ENCODE measurements around the gene FASTKD3. TPM values are rescaled to one million over a fixed set of nuclear protein-coding genes. Genes with fewer than 3 reads are reported as not detected.

FASTKD3 gene
- polyA plus RNA-seq, 2 donors = 7.8 to 8.0 TPM

GRCh38 chr5:7881816-7882215, 13.0 kb upstream of the FASTKD3 start:
- H3K36me3 ChIP-seq (ENCODE audit: control insufficient read depth in 2 of 2, insufficient read depth in 2 of 2, low read length in 1 of 2) = peaks cover 26 to 28% of the 10 kb centered on the region in 2 donors
- no peak overlapping the region for H3K4me3 ChIP-seq (ENCODE audit: low read depth in 1 of 2, low read length in 2 of 2)
- no peak overlapping the region for H3K27ac ChIP-seq (ENCODE audit: low read depth in 2 of 2, low read length in 1 of 2)
- 89 to 94% methylated on average over 2 of the region's 2 CpGs for WGBS, 2 donors
- H3K4me1 ChIP-seq (ENCODE audit: control insufficient read depth in 2 of 2, insufficient read depth in 2 of 2, low read length in 1 of 2) = no peaks in the 10 kb centered on the region
- H3K27me3 ChIP-seq (ENCODE audit: control insufficient read depth in 1 of 2, insufficient read depth in 2 of 2, low read length in 2 of 2) = no peaks in the 10 kb centered on the region
- H3K9me3 ChIP-seq (ENCODE audit: control insufficient read depth in 2 of 2, insufficient read depth in 1 of 2, low read depth in 1 of 2, low read length in 1 of 2) = no peaks in the 10 kb centered on the region

- Histone ChIP-seq H3K27ac (ENCODE audit: low read depth in 2 of 2, low read length in 1 of 2) (no peak overlapping the region), H3K36me3 (ENCODE audit: control insufficient read depth in 2 of 2, insufficient read depth in 2 of 2, low read length in 1 of 2) (peaks cover 25 to 29% of the 10 kb centered on the region in 2 donors), H3K4me3 (ENCODE audit: low read depth in 1 of 2, low read length in 2 of 2) (no peak overlapping the region), H3K4me1 (ENCODE audit: control insufficient read depth in 2 of 2, insufficient read depth in 2 of 2, low read length in 1 of 2) (no peaks in the 10 kb centered on the region), H3K27me3 (ENCODE audit: control insufficient read depth in 1 of 2, insufficient read depth in 2 of 2, low read length in 2 of 2) (no peaks in the 10 kb centered on the region), H3K9me3 (ENCODE audit: control insufficient read depth in 2 of 2, insufficient read depth in 1 of 2, low read depth in 1 of 2, low read length in 1 of 2) (no peaks in the 10 kb centered on the region)
- WGBS, 2 donors = 91 to 96% methylated on average over 4 of the region's 4 CpGs
Observed at GRCh38 chr5:7881091-7881490, 12.3 kb upstream of the FASTKD3 start.

- Histone ChIP-seq H3K4me3 (ENCODE audit: low read depth in 1 of 2, low read length in 2 of 2) (no peak overlapping the region), H3K9me3 (ENCODE audit: control insufficient read depth in 2 of 2, insufficient read depth in 1 of 2, low read depth in 1 of 2, low read length in 1 of 2) (no peaks in the 10 kb centered on the region), H3K27ac (ENCODE audit: low read depth in 2 of 2, low read length in 1 of 2) (no peak overlapping the region), H3K27me3 (ENCODE audit: control insufficient read depth in 1 of 2, insufficient read depth in 2 of 2, low read length in 2 of 2) (no peaks in the 10 kb centered on the region), H3K36me3 (ENCODE audit: control insufficient read depth in 2 of 2, insufficient read depth in 2 of 2, low read length in 1 of 2) (peaks cover 19 to 27% of the 10 kb centered on the region in 2 donors), H3K4me1 (ENCODE audit: control insufficient read depth in 2 of 2, insufficient read depth in 2 of 2, low read length in 1 of 2) (no peaks in the 10 kb centered on the region)
Observed at GRCh38 chr5:7878381-7878873, 9.6 kb upstream of the FASTKD3 start.

GRCh38 chr5:7877851-7878250, 9.0 kb upstream of the FASTKD3 start:
- Histone ChIP-seq H3K27ac (ENCODE audit: low read depth in 2 of 2, low read length in 1 of 2) (no peak overlapping the region), H3K36me3 (ENCODE audit: control insufficient read depth in 2 of 2, insufficient read depth in 2 of 2, low read length in 1 of 2) (peaks cover 19 to 22% of the 10 kb centered on the region in 2 donors), H3K4me1 (ENCODE audit: control insufficient read depth in 2 of 2, insufficient read depth in 2 of 2, low read length in 1 of 2) (no peaks in the 10 kb centered on the region), H3K27me3 (ENCODE audit: control insufficient read depth in 1 of 2, insufficient read depth in 2 of 2, low read length in 2 of 2) (no peaks in the 10 kb centered on the region), H3K4me3 (ENCODE audit: low read depth in 1 of 2, low read length in 2 of 2) (no peak overlapping the region), H3K9me3 (ENCODE audit: control insufficient read depth in 2 of 2, insufficient read depth in 1 of 2, low read depth in 1 of 2, low read length in 1 of 2) (no peaks in the 10 kb centered on the region)
- 72 to 80% methylated on average over 9 of the region's 9 CpGs for WGBS, 2 donors

GRCh38 chr5:7876867-7877266, 8.0 kb upstream of the FASTKD3 start:
- Histone ChIP-seq H3K36me3 (ENCODE audit: control insufficient read depth in 2 of 2, insufficient read depth in 2 of 2, low read length in 1 of 2) (peaks cover 18 to 19% of the 10 kb centered on the region in 2 donors), H3K27ac (ENCODE audit: low read depth in 2 of 2, low read length in 1 of 2) (no peak overlapping the region), H3K4me3 (ENCODE audit: low read depth in 1 of 2, low read length in 2 of 2) (no peak overlapping the region), H3K4me1 (ENCODE audit: control insufficient read depth in 2 of 2, insufficient read depth in 2 of 2, low read length in 1 of 2) (no peaks in the 10 kb centered on the region), H3K9me3 (ENCODE audit: control insufficient read depth in 2 of 2, insufficient read depth in 1 of 2, low read depth in 1 of 2, low read length in 1 of 2) (no peaks in the 10 kb centered on the region), H3K27me3 (ENCODE audit: control insufficient read depth in 1 of 2, insufficient read depth in 2 of 2, low read length in 2 of 2) (no peaks in the 10 kb centered on the region)
- WGBS, 2 donors = 74 to 76% methylated on average over 3 of the region's 3 CpGs

GRCh38 chr5:7875151-7875550, 6.3 kb upstream of the FASTKD3 start:
- H3K27ac ChIP-seq (ENCODE audit: low read depth in 2 of 2, low read length in 1 of 2) = no peak overlapping the region
- H3K36me3 ChIP-seq (ENCODE audit: control insufficient read depth in 2 of 2, insufficient read depth in 2 of 2, low read length in 1 of 2) = peaks cover 7 to 10% of the 10 kb centered on the region in 2 donors
- H3K4me3 ChIP-seq (ENCODE audit: low read depth in 1 of 2, low read length in 2 of 2) = no peak overlapping the region
- 94 to 98% methylated on average over 4 of the region's 4 CpGs for WGBS, 2 donors
- H3K27me3 ChIP-seq (ENCODE audit: control insufficient read depth in 1 of 2, insufficient read depth in 2 of 2, low read length in 2 of 2) = no peaks in the 10 kb centered on the region
- H3K9me3 ChIP-seq (ENCODE audit: control insufficient read depth in 2 of 2, insufficient read depth in 1 of 2, low read depth in 1 of 2, low read length in 1 of 2) = no peaks in the 10 kb centered on the region
- H3K4me1 ChIP-seq (ENCODE audit: control insufficient read depth in 2 of 2, insufficient read depth in 2 of 2, low read length in 1 of 2) = no peaks in the 10 kb centered on the region

GRCh38 chr5:7874639-7875038, 5.8 kb upstream of the FASTKD3 start:
- WGBS, 2 donors = 98 to 99% methylated on average over 2 of the region's 2 CpGs

GRCh38 chr5:7873216-7873615, 4.4 kb upstream of the FASTKD3 start:
- H3K27me3 ChIP-seq (ENCODE audit: control insufficient read depth in 1 of 2, insufficient read depth in 2 of 2, low read length in 2 of 2) = no peaks in the 10 kb centered on the region
- H3K4me1 ChIP-seq (ENCODE audit: control insufficient read depth in 2 of 2, insufficient read depth in 2 of 2, low read length in 1 of 2) = no peaks in the 10 kb centered on the region
- H3K36me3 ChIP-seq (ENCODE audit: control insufficient read depth in 2 of 2, insufficient read depth in 2 of 2, low read length in 1 of 2) = peaks cover 0 to 7% of the 10 kb centered on the region in 2 donors
- no peak overlapping the region for H3K27ac ChIP-seq (ENCODE audit: low read depth in 2 of 2, low read length in 1 of 2)
- no peak overlapping the region for H3K4me3 ChIP-seq (ENCODE audit: low read depth in 1 of 2, low read length in 2 of 2)
- WGBS, 2 donors = 78 to 84% methylated on average over 9 of the region's 9 CpGs
- H3K9me3 ChIP-seq (ENCODE audit: control insufficient read depth in 2 of 2, insufficient read depth in 1 of 2, low read depth in 1 of 2, low read length in 1 of 2) = no peaks in the 10 kb centered on the region

More at GRCh38 chr5:7874639-7875038, 5.8 kb upstream of the FASTKD3 start:
- no peaks in the 10 kb centered on the region for H3K4me1 ChIP-seq (ENCODE audit: control insufficient read depth in 2 of 2, insufficient read depth in 2 of 2, low read length in 1 of 2)
- no peaks in the 10 kb centered on the region for H3K9me3 ChIP-seq (ENCODE audit: control insufficient read depth in 2 of 2, insufficient read depth in 1 of 2, low read depth in 1 of 2, low read length in 1 of 2)
- no peaks in the 10 kb centered on the region for H3K27me3 ChIP-seq (ENCODE audit: control insufficient read depth in 1 of 2, insufficient read depth in 2 of 2, low read length in 2 of 2)
- H3K36me3 ChIP-seq (ENCODE audit: control insufficient read depth in 2 of 2, insufficient read depth in 2 of 2, low read length in 1 of 2) = peaks cover 6 to 7% of the 10 kb centered on the region in 2 donors
- no peak overlapping the region for H3K27ac ChIP-seq (ENCODE audit: low read depth in 2 of 2, low read length in 1 of 2)
- no peak overlapping the region for H3K4me3 ChIP-seq (ENCODE audit: low read depth in 1 of 2, low read length in 2 of 2)

- WGBS, 2 donors = 72 to 73% methylated on average over 4 of the region's 4 CpGs
- Histone ChIP-seq H3K4me1 (ENCODE audit: control insufficient read depth in 2 of 2, insufficient read depth in 2 of 2, low read length in 1 of 2) (peaks cover 0 to 2% of the 10 kb centered on the region in 2 donors), H3K9me3 (ENCODE audit: control insufficient read depth in 2 of 2, insufficient read depth in 1 of 2, low read depth in 1 of 2, low read length in 1 of 2) (no peaks in the 10 kb centered on the region), H3K27ac (ENCODE audit: low read depth in 2 of 2, low read length in 1 of 2) (no peak overlapping the region), H3K4me3 (ENCODE audit: low read depth in 1 of 2, low read length in 2 of 2) (no peak overlapping the region), H3K36me3 (ENCODE audit: control insufficient read depth in 2 of 2, insufficient read depth in 2 of 2, low read length in 1 of 2) (peaks cover 0 to 4% of the 10 kb centered on the region in 2 donors), H3K27me3 (ENCODE audit: control insufficient read depth in 1 of 2, insufficient read depth in 2 of 2, low read length in 2 of 2) (no peaks in the 10 kb centered on the region)
Observed at GRCh38 chr5:7872517-7873130, 3.8 kb upstream of the FASTKD3 start.

- 68 to 80% methylated on average over 2 of the region's 2 CpGs for WGBS, 2 donors
- H3K4me1 ChIP-seq (ENCODE audit: control insufficient read depth in 2 of 2, insufficient read depth in 2 of 2, low read length in 1 of 2) = peaks cover 0 to 2% of the 10 kb centered on the region in 2 donors
- H3K27ac ChIP-seq (ENCODE audit: low read depth in 2 of 2, low read length in 1 of 2) = no peak overlapping the region
- no peaks in the 10 kb centered on the region for H3K27me3 ChIP-seq (ENCODE audit: control insufficient read depth in 1 of 2, insufficient read depth in 2 of 2, low read length in 2 of 2)
- H3K4me3 ChIP-seq (ENCODE audit: low read depth in 1 of 2, low read length in 2 of 2) = no peak overlapping the region
- H3K36me3 ChIP-seq (ENCODE audit: control insufficient read depth in 2 of 2, insufficient read depth in 2 of 2, low read length in 1 of 2) = peaks cover 0 to 4% of the 10 kb centered on the region in 2 donors
- no peaks in the 10 kb centered on the region for H3K9me3 ChIP-seq (ENCODE audit: control insufficient read depth in 2 of 2, insufficient read depth in 1 of 2, low read depth in 1 of 2, low read length in 1 of 2)
Observed at GRCh38 chr5:7871653-7872052, 2.8 kb upstream of the FASTKD3 start.

Measured in esophagus (tissue), 2 donors.